ENCODE data around the gene EZH1.
A peak's percentile ranks its signal among the peaks of the same experiment; 100 is the strongest.

Gene EZH1

DNA sequence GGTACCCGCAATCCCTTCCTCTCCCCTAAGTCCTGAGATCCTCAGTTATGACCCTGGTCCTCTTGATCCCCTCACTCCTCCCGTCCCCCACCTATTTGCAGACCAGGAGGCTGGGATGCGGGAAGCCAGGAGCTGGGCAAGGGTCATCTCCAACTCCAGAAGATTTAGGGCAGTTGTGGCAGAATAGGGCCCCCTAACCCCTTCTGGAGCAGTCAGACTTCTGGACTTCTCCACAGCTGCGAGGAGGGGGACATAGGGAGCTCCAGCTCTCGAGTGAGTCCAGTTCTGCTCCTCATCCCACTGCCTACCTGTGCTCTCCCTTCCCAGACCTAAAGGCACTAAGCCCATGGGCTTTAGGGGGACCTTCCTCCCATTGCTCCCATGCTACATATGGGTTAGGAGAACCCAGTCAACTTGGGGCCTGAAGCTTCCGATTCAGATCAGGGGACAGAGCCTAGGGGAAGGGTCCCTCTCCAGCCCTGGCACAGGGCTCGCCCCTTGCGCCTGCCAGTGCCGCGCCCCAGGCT lies 36.9 kb upstream of the EZH1 start:
- H3F3A ChIP-seq (ENCODE audit: insufficient read depth, low read length): no peaks in the 10 kb centered on the region
- no peak overlapping the region for H3K4me3 ChIP-seq (ENCODE audit: low read depth, low read length, poor library complexity, severe bottlenecking)
- peaks cover 24% of the 10 kb centered on the region for H3K36me3 ChIP-seq (ENCODE audit: insufficient read depth, low read length)
- H2AFZ ChIP-seq (ENCODE audit: low read length): no peak overlapping the region
- H3K4me2 ChIP-seq (ENCODE audit: low read length): no peak overlapping the region
- H3K4me1 ChIP-seq (ENCODE audit: insufficient read depth, low read length, severe bottlenecking): no peaks in the 10 kb centered on the region
- no peaks in the 10 kb centered on the region for H3K9me3 ChIP-seq (ENCODE audit: low read length)
- no peaks in the 10 kb centered on the region for H3K9me2 ChIP-seq (ENCODE audit: low read depth, low read length)
- no peak for TF ChIP-seq EZH2 (IDR thresholded peaks at IDR 0.05; ENCODE audit: borderline replicate concordance, low read length)
- TF ChIP-seq, protein P1, sequence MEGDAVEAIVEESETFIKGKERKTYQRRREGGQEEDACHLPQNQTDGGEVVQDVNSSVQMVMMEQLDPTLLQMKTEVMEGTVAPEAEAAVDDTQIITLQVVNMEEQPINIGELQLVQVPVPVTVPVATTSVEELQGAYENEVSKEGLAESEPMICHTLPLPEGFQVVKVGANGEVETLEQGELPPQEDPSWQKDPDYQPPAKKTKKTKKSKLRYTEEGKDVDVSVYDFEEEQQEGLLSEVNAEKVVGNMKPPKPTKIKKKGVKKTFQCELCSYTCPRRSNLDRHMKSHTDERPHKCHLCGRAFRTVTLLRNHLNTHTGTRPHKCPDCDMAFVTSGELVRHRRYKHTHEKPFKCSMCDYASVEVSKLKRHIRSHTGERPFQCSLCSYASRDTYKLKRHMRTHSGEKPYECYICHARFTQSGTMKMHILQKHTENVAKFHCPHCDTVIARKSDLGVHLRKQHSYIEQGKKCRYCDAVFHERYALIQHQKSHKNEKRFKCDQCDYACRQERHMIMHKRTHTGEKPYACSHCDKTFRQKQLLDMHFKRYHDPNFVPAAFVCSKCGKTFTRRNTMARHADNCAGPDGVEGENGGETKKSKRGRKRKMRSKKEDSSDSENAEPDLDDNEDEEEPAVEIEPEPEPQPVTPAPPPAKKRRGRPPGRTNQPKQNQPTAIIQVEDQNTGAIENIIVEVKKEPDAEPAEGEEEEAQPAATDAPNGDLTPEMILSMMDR (IDR thresholded peaks at IDR 0.05; ENCODE audit: low read length): no peak
- H3K27me3 ChIP-seq (ENCODE audit: insufficient read depth, low read length): no peaks in the 10 kb centered on the region
- no peak overlapping the region for H3K9ac ChIP-seq (ENCODE audit: low read length)
- no peak overlapping the region for H3K27ac ChIP-seq (ENCODE audit: low read depth, low read length, poor library complexity, severe bottlenecking)
- no peaks in the 10 kb centered on the region for H4K20me1 ChIP-seq (ENCODE audit: insufficient read depth, low read length)
- H3K79me2 ChIP-seq (ENCODE audit: insufficient read depth, low read length): no peaks in the 10 kb centered on the region

- Histone ChIP-seq H2AFZ (ENCODE audit: low read length) (no peak overlapping the region), H4K20me1 (ENCODE audit: insufficient read depth, low read length) (no peaks in the 10 kb centered on the region), H3K36me3 (ENCODE audit: insufficient read depth, low read length) (peaks cover 28% of the 10 kb centered on the region), H3K9me3 (ENCODE audit: low read length) (no peaks in the 10 kb centered on the region), H3K4me1 (ENCODE audit: insufficient read depth, low read length, severe bottlenecking) (no peaks in the 10 kb centered on the region), H3F3A (ENCODE audit: insufficient read depth, low read length) (no peaks in the 10 kb centered on the region), H3K79me2 (ENCODE audit: insufficient read depth, low read length) (no peaks in the 10 kb centered on the region), H3K9me2 (ENCODE audit: low read depth, low read length) (no peaks in the 10 kb centered on the region), H3K4me2 (ENCODE audit: low read length) (no peak overlapping the region), H3K9ac (ENCODE audit: low read length) (no peak overlapping the region), H3K27me3 (ENCODE audit: insufficient read depth, low read length) (no peaks in the 10 kb centered on the region), H3K27ac (ENCODE audit: low read depth, low read length, poor library complexity, severe bottlenecking) (no peak overlapping the region), H3K4me3 (ENCODE audit: low read depth, low read length, poor library complexity, severe bottlenecking) (no peak overlapping the region)
- TF ChIP-seq EZH2 (IDR thresholded peaks at IDR 0.05; ENCODE audit: borderline replicate concordance, low read length): no peak
- TF ChIP-seq, protein P1 (IDR thresholded peaks at IDR 0.05; ENCODE audit: low read length): no peak
Measured at GRCh38 chr17:42780851-42781638, 36.2 kb upstream of the EZH1 start.

- Histone ChIP-seq H3K9me3 (ENCODE audit: low read length) (no peaks in the 10 kb centered on the region), H3K36me3 (ENCODE audit: insufficient read depth, low read length) (peaks cover 36% of the 10 kb centered on the region), H3K4me1 (ENCODE audit: insufficient read depth, low read length, severe bottlenecking) (no peaks in the 10 kb centered on the region), H3K9ac (ENCODE audit: low read length) (no peak within 1 kb of the TSS), H3K79me2 (ENCODE audit: insufficient read depth, low read length) (no peaks in the 10 kb centered on the region), H4K20me1 (ENCODE audit: insufficient read depth, low read length) (no peaks in the 10 kb centered on the region), H3F3A (ENCODE audit: insufficient read depth, low read length) (no peaks in the 10 kb centered on the region), H3K9me2 (ENCODE audit: low read depth, low read length) (no peaks in the 10 kb centered on the region), H3K27me3 (ENCODE audit: insufficient read depth, low read length) (no peaks in the 10 kb centered on the region), H3K27ac (ENCODE audit: low read depth, low read length, poor library complexity, severe bottlenecking) (no peak within 1 kb of the TSS), H3K4me3 (ENCODE audit: low read depth, low read length, poor library complexity, severe bottlenecking) (no peak within 1 kb of the TSS), H2AFZ (ENCODE audit: low read length) (no peak within 1 kb of the TSS), H3K4me2 (ENCODE audit: low read length) (peak within 1 kb of the TSS; percentile 44; the same call in 1 of the 2 replicates)
- TF ChIP-seq, protein P1 (IDR thresholded peaks at IDR 0.05; ENCODE audit: low read length): no peak
- no peak for TF ChIP-seq EZH2 (IDR thresholded peaks at IDR 0.05; ENCODE audit: borderline replicate concordance, low read length)
Measured at GRCh38 chr17:42779936-42780850, 35.4 kb upstream of the EZH1 start, which contains the start of gene WNK4. Gene WNK4 (plus strand): TSS chr17:42780610. CDS start chr17:42780699, 89 bp downstream.

Data from OCI-LY1 (cell line).